NCI-H524 (cell line): ENCODE measurements around the gene PDF.

Source experiments
- DNase-seq, 2 experiments: peaks; one replicate each; lab custom pipeline; 2025; lab: John Stamatoyannopoulos, UW

The PDF gene

GRCh38 chr16:69277413-69277812 is 53.0 kb downstream of the PDF start:
- DNase-seq = no peak
